ENCODE data around the gene GFOD2.
A peak's percentile ranks its signal among the peaks of the same experiment; 100 is the strongest.

The GFOD2 gene

GRCh38 chr16:67656344-67657016 lies 62.6 kb downstream of the GFOD2 start:
- DNase-seq: no peak

- no peak for DNase-seq
Observed at GRCh38 chr16:67655363-67655762, 63.8 kb downstream of the GFOD2 start.

GRCh38 chr16:67654403-67654911 lies 64.7 kb downstream of the GFOD2 start:
- DNase-seq: no peak

GRCh38 chr16:67653789-67654402 lies 65.2 kb downstream of the GFOD2 start:
- DNase-seq: no peak

- no peak for DNase-seq
Observed at GRCh38 chr16:67653128-67653788, 65.9 kb downstream of the GFOD2 start.

- DNase-seq: no peak
Observed at GRCh38 chr16:67652578-67653127, 66.5 kb downstream of the GFOD2 start.

- no peak for DNase-seq
Observed at GRCh38 chr16:67651847-67652246, 67.3 kb downstream of the GFOD2 start.

- DNase-seq: no peak
Observed at GRCh38 chr16:67651039-67651438, 68.1 kb downstream of the GFOD2 start.

GRCh38 chr16:67650023-67650422 lies 69.1 kb downstream of the GFOD2 start:
- DNase-seq: no peak

- DNase-seq: no peak
Observed at GRCh38 chr16:67649494-67649931, 69.6 kb downstream of the GFOD2 start.

- no peak for DNase-seq
Observed at GRCh38 chr16:67648764-67649407, 70.2 kb downstream of the GFOD2 start.

GRCh38 chr16:67648088-67648763 lies 70.9 kb downstream of the GFOD2 start:
- no peak for DNase-seq

- DNase-seq: no peak
Observed at GRCh38 chr16:67647681-67648080, 71.4 kb downstream of the GFOD2 start.

GRCh38 chr16:67647111-67647651 lies 71.9 kb downstream of the GFOD2 start:
- no peak for DNase-seq

- DNase-seq: no peak
Observed at GRCh38 chr16:67645397-67646121, 73.6 kb downstream of the GFOD2 start.

GRCh38 chr16:67644038-67644437 lies 75.1 kb downstream of the GFOD2 start:
- no peak for DNase-seq

GRCh38 chr16:67641779-67642708 lies 77.1 kb downstream of the GFOD2 start:
- no peak for DNase-seq

GRCh38 chr16:67637625-67638024 lies 81.5 kb downstream of the GFOD2 start:
- no peak for DNase-seq

- no peak for DNase-seq
Observed at GRCh38 chr16:67636713-67637112, 82.4 kb downstream of the GFOD2 start.

- peak; percentile 35 for DNase-seq
Observed at GRCh38 chr16:67632415-67633172, 86.5 kb downstream of the GFOD2 start.
